ENCODE measurements around the gene IFT88. TPM values are rescaled to one million over a fixed set of nuclear protein-coding genes. Genes with fewer than 3 reads are reported as not detected.

IFT88 gene
- total RNA-seq, 2 donors from 2014 or later, result 11.8 to 12.0 TPM

DNA sequence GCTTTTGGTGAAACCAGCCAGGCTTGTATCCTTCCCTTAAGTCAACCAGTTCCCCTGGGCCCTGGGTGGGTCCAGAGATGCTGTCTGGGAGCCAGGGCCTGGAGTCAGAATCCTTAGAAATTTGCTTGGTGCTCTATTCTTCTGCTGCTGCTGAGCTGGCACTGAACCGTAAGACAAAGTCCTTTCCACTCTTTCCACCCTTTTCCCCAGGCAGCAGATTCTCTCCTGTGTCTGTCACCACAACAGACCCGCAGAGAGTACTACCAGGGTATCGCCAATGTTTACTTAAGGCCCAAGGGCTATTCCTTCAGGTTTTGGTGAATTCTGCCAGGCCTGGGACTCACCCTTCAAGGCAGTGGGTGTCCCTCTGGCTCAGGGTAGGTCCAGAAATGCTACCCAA, 12.2 kb downstream of the IFT88 start:
- Histone ChIP-seq H3K9ac (ENCODE audit: low read depth in 2 of 2, low read length in 2 of 2) (no peak overlapping the region), H3K36me3 (no peaks in the 10 kb centered on the region), H3K27me3 (no peaks in the 10 kb centered on the region), H3K9me3 (no peaks in the 10 kb centered on the region), H3K27ac (no peak overlapping the region), H3K4me3 (no peak overlapping the region), H3K4me1 (no peaks in the 10 kb centered on the region)
- no peak for DNase-seq
- TF ChIP-seq, protein P1, sequence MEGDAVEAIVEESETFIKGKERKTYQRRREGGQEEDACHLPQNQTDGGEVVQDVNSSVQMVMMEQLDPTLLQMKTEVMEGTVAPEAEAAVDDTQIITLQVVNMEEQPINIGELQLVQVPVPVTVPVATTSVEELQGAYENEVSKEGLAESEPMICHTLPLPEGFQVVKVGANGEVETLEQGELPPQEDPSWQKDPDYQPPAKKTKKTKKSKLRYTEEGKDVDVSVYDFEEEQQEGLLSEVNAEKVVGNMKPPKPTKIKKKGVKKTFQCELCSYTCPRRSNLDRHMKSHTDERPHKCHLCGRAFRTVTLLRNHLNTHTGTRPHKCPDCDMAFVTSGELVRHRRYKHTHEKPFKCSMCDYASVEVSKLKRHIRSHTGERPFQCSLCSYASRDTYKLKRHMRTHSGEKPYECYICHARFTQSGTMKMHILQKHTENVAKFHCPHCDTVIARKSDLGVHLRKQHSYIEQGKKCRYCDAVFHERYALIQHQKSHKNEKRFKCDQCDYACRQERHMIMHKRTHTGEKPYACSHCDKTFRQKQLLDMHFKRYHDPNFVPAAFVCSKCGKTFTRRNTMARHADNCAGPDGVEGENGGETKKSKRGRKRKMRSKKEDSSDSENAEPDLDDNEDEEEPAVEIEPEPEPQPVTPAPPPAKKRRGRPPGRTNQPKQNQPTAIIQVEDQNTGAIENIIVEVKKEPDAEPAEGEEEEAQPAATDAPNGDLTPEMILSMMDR (IDR thresholded peaks at IDR 0.05), result no peak
- intact Hi-C loops (cut with DNase I), result no loop called here

DNA sequence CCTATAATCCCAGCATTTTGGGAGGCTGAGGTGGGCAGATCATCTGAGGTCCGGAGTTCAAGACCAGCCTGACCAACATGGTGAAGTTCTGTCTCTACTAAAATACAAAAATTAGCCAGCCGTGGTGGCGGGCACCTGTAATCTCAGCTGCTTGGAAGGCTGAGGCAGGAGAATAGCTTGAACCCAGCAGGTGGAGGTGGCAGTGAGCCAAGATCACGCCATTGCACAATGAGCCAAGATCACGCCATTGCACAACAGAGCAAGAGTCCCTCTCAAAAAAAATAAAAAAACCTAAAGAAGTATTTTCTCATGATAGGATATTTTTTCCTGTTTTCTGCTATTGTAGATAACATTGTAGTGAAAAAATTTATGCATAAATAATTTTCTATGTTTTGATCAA, 13.3 kb downstream of the IFT88 start:
- H3K4me3 ChIP-seq, result no peak overlapping the region
- H3K36me3 ChIP-seq, result no peaks in the 10 kb centered on the region
- no peaks in the 10 kb centered on the region for H3K9me3 ChIP-seq
- no peaks in the 10 kb centered on the region for H3K27me3 ChIP-seq
- intact Hi-C loops (cut with DNase I), result loop anchor here (10.0 kb wide), 1 partner anchor 85 kb away; no protein-coding TSS in a partner anchor
- H3K27ac ChIP-seq, result no peak overlapping the region
- TF ChIP-seq, protein P1 (IDR thresholded peaks at IDR 0.05), result no peak
- H3K4me1 ChIP-seq, result no peaks in the 10 kb centered on the region
- DNase-seq, result no peak
- H3K9ac ChIP-seq (ENCODE audit: low read depth in 2 of 2, low read length in 2 of 2), result no peak overlapping the region

DNA sequence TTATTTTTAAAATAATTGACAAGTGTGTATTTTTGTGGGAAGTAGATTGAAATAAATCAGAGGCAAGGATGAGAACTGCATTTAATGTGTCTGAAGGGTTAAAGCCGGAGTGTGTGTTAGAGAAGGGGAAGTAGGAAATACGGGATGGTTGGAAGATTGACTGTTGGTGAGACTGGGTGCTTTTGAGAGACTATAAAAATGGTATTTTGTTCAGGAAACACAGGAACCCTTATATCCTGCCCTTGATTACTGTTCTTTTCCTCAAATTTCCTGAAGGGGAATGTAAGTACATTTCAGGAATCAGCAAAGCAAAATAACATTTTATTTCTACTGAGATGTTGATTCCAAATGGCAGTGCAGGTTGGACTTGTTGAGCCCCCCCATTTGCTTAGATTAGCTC, 15.1 kb downstream of the IFT88 start:
- Histone ChIP-seq H3K27me3 (no peaks in the 10 kb centered on the region), H3K36me3 (no peaks in the 10 kb centered on the region), H3K4me3 (no peak overlapping the region), H3K27ac (no peak overlapping the region), H3K9ac (ENCODE audit: low read depth in 2 of 2, low read length in 2 of 2) (no peak overlapping the region), H3K4me1 (no peaks in the 10 kb centered on the region), H3K9me3 (no peaks in the 10 kb centered on the region)
- TF ChIP-seq, protein P1 (IDR thresholded peaks at IDR 0.05), result no peak
- intact Hi-C loops (cut with DNase I), result loop anchor here (10.0 kb wide), 1 partner anchor 87 kb away; no protein-coding TSS in a partner anchor
- no peak for DNase-seq

DNA sequence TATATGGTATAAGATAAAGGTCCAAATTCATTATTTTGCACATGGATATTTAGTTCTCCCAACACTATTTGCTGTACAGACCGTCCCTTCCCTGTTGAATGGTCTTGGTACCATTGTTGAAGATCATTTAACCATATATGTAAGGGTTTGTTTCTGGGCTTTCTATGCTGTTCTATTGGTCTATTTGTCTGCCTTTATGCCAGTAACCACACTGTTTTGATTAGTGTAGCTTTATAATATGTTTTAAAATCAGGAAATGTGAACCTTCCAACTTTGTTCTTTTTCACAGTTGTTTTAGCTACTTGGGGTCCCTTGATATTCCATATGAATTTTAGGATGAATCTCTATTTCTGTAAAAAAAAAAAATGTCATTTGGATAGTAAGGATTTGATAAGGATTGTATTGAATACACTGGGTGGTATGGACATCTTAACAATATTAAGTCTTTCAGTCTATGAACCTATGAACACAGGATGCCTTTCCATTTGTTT, 16.9 kb downstream of the IFT88 start:
- Histone ChIP-seq H3K9me3 (no peaks in the 10 kb centered on the region), H3K36me3 (no peaks in the 10 kb centered on the region), H3K4me1 (no peaks in the 10 kb centered on the region), H3K27me3 (no peaks in the 10 kb centered on the region), H3K27ac (no peak overlapping the region), H3K4me3 (no peak overlapping the region), H3K9ac (ENCODE audit: low read depth in 2 of 2, low read length in 2 of 2) (no peak overlapping the region)
- intact Hi-C loops (cut with DNase I), result loop anchor here (10.0 kb wide), 1 partner anchor 89 kb away; no protein-coding TSS in a partner anchor
- no peak for DNase-seq
- TF ChIP-seq, protein P1 (IDR thresholded peaks at IDR 0.05), result no peak

DNA sequence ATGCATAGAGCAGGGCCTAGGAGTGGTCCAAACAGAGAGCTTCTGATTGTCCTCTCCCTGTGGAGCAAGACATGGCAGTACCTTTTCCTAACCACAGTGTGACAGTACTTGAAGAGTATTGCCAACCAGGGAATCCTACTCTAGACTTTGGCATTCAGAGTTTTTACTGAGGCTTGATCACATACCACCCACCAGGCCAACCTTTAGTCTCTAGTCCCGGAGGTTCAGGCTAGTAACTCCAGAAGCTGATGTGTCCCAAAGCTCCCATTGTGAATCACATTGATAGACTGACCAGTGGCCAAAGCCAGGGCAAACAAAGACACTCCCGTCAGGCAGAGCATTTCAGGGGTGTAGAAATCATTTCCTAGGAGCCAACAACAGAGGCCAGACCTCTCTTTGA, 18.4 kb downstream of the IFT88 start:
- TF ChIP-seq, protein P1 (IDR thresholded peaks at IDR 0.05), result no peak
- H3K27me3 ChIP-seq, result no peaks in the 10 kb centered on the region
- no peaks in the 10 kb centered on the region for H3K4me1 ChIP-seq
- no peak for DNase-seq
- H3K9me3 ChIP-seq, result no peaks in the 10 kb centered on the region
- no peak overlapping the region for H3K9ac ChIP-seq (ENCODE audit: low read depth in 2 of 2, low read length in 2 of 2)
- H3K36me3 ChIP-seq, result no peaks in the 10 kb centered on the region
- H3K27ac ChIP-seq, result no peak overlapping the region
- no peak overlapping the region for H3K4me3 ChIP-seq
- intact Hi-C loops (cut with DNase I), result loop anchor here (10.0 kb wide), 1 partner anchor 91 kb away; no protein-coding TSS in a partner anchor

All from colonic mucosa (tissue), 4 donors.